HepG2 (cell line): ENCODE data around the gene HES1. TPM values are rescaled to one million over a fixed set of nuclear protein-coding genes. Genes with fewer than 3 reads are reported as not detected.

Experiments
- KDM3A ChIP-seq: IDR thresholded peaks from 2 replicates; pipeline ENCODE4 v1.6.1; 2018; ENCODE audit warnings: low read depth, missing compliant biosample characterization
- NFE2L1 ChIP-seq: sonication (generic); formaldehyde crosslinking; IDR thresholded peaks from 2 replicates; pipeline ENCODE4 v1.4.0; 2020; ENCODE audit warnings: missing genetic modification reagents, mild to moderate bottlenecking, borderline replicate concordance
- NR2F6 ChIP-seq, 2 experiments: IDR thresholded peaks; 2 replicates each; pipeline ENCODE4 v1.6.1; 2016; ENCODE audit warnings: antibody characterized with exemption in 1 of 2, mild to moderate bottlenecking in 1 of 2
- NRL ChIP-seq: sonication (generic); formaldehyde crosslinking; IDR thresholded peaks from 2 replicates; pipeline ENCODE4 v1.5.0; 2020; ENCODE audit warnings: missing genetic modification reagents, mild to moderate bottlenecking, moderate library complexity, borderline replicate concordance
- RAD21 ChIP-seq: fragments of 450-650 bp; formaldehyde crosslinking; IDR thresholded peaks from 2 replicates; pipeline ENCODE4 v1.5.0; 2020; ENCODE audit warnings: mild to moderate bottlenecking
- RBAK ChIP-seq: sonication (generic); formaldehyde crosslinking; IDR thresholded peaks from 2 replicates; pipeline ENCODE4 v1.5.1; 2020; ENCODE audit warnings: mild to moderate bottlenecking, missing genetic modification reagents
- SALL1 ChIP-seq: sonication (generic); formaldehyde crosslinking; IDR thresholded peaks from 2 replicates; pipeline ENCODE4 v1.8.0; 2022; ENCODE audit warnings: mild to moderate bottlenecking, missing genetic modification reagents
- SOX5 ChIP-seq: IDR thresholded peaks from 2 replicates; pipeline ENCODE4 v1.6.1; 2016; ENCODE audit warnings: borderline replicate concordance
- SRSF4 ChIP-seq: fragments of 200-400 bp; formaldehyde crosslinking; IDR thresholded peaks from one replicate; pipeline ENCODE4 v1.6.1; 2018; ENCODE audit warnings: mild to moderate bottlenecking, low read depth, low read length, moderate library complexity; ENCODE audit not compliant: poor library complexity, severe bottlenecking
- TCF7 ChIP-seq: sonication (generic); IDR thresholded peaks from 2 replicates; pipeline ENCODE4 v1.6.1; 2016; ENCODE audit warnings: antibody characterized with exemption, low read depth
- USF2 ChIP-seq, 2 experiments: sonication (generic) in 1 of 2; formaldehyde crosslinking in 1 of 2; IDR thresholded peaks; 2 replicates each; pipeline versions ENCODE4 v1.5.1 to v1.6.1; 2011 to 2020; ENCODE audit warnings: borderline replicate concordance in 1 of 2, low read depth in 1 of 2, low read length in 1 of 2, mild to moderate bottlenecking in 1 of 2, missing genetic modification reagents in 1 of 2, moderate library complexity in 1 of 2
- ZBTB7A ChIP-seq: sonication (generic); formaldehyde crosslinking; IDR thresholded peaks from 2 replicates; pipeline ENCODE4 v1.8.0; 2022; ENCODE audit warnings: mild to moderate bottlenecking, missing genetic modification reagents
- ZFP62 ChIP-seq: sonication (generic); formaldehyde crosslinking; IDR thresholded peaks from 2 replicates; pipeline ENCODE4 v1.4.0; 2020; ENCODE audit warnings: missing genetic modification reagents
- ZKSCAN8 ChIP-seq: IDR thresholded peaks from 2 replicates; pipeline ENCODE4 v1.6.1; 2016; ENCODE audit warnings: borderline replicate concordance, missing genetic modification reagents, missing compliant biosample characterization
- ZNF264 ChIP-seq: sonication (generic); formaldehyde crosslinking; IDR thresholded peaks from 2 replicates; pipeline ENCODE4 v1.4.0; 2020; ENCODE audit warnings: missing genetic modification reagents
- ZNF546 ChIP-seq: sonication (generic); formaldehyde crosslinking; conservative IDR thresholded peaks from 2 replicates; pipeline ENCODE4 v1.8.1; 2023; ENCODE audit warnings: mild to moderate bottlenecking, missing genetic modification reagents
- ZNF672 ChIP-seq: sonication (generic); formaldehyde crosslinking; IDR thresholded peaks from 2 replicates; pipeline ENCODE4 v1.8.1; 2022; ENCODE audit warnings: missing genetic modification reagents
- polyA plus RNA-seq, 8 experiments: library from polyadenylated mRNA; depleted of rRNA in 3 of 8; stranded (reverse) in 7 of 8; unstranded in 1 of 8; fragments of >200 nt; fragmentation: Illumina TruSeq in 4 of 8; extraction: Trizol in 4 of 8; gene quantifications; 2 replicates each; pipeline versions ENCODE4 v1.2.1 to v1.2.3, GENCODE V29; 2011 to 2016; ENCODE audit warnings: low read depth in 4 of 8, missing spikeins in 1 of 8, mixed read lengths in 1 of 8; ENCODE audit not compliant: insufficient read depth in 1 of 8
- total RNA-seq, 5 experiments: library from RNA; depleted of rRNA; stranded (reverse); fragments of >200 nt; fragmentation: Illumina TruSeq; extraction: Trizol; gene quantifications; 2 replicates each; pipeline ENCODE4 v1.2.3, GENCODE V29; 2016; ENCODE audit warnings: low read depth in 1 of 5
- TF ChIP-seq, protein P1 (sequence below), 2 experiments: sonication (generic) in 1 of 2; formaldehyde crosslinking in 1 of 2; IDR thresholded peaks; 2 replicates each; pipeline versions ENCODE4 v1.4.0 to v1.6.1; 2016 to 2020; ENCODE audit warnings: borderline replicate concordance in 1 of 2, low read depth in 1 of 2, mild to moderate bottlenecking in 1 of 2, missing genetic modification reagents in 1 of 2
- TF ChIP-seq, protein P2 (sequence below): sonication (generic); formaldehyde crosslinking; IDR thresholded peaks from 2 replicates; pipeline ENCODE4 v1.5.0; 2020; ENCODE audit warnings: missing genetic modification reagents, mild to moderate bottlenecking, borderline replicate concordance

Gene HES1
- total and polyA plus RNA-seq, 2 of the 13 experiments (the other 11 are each of a cell fraction or from before 2014, with no cell fraction given), result 15.4 to 19.8 TPM

DNA sequence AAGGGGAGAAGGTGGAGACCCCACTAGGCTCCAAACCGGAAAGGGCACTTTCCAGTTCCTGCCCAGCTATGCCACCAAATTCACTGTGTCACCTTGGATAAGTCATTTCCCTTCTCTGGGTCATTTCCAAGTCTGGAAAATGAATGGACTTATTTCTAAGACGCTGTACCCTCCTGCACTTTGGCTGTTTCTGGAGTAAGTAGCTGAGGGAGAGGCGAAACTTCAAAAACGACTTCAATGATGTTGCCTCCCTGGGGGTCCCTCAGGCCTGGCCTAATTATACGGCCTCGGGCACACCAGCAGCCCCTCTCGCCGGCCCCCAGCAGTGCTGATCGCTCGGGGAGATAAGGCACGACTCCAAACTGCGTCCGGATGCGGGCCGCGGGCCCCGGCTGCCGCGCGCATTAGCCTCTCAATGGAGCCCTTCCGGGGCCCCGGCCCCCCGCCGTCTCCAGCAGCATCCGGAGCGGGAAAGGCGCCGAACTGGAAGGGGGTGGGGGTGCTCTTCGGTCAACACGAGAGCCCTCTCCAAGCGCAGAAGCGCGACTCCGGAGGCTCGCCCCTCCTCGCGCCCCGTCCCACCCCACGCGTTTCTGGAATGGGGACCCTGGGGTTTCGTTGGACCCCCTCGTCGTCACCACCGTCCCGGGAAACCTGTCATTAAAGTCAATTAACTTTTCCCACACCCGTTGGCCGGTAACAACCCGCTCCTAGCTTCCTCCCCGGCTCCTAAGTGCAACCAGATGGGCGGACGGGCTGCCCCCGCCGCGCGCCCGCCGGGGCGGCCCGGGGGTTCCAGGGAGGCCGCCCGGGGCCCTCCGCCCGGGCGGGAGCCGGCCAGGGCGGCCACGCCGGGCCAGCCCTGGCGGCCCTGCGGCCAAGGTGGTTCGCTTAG is 4.8 kb downstream of the HES1 start (continued):
- TF ChIP-seq, protein P1, sequence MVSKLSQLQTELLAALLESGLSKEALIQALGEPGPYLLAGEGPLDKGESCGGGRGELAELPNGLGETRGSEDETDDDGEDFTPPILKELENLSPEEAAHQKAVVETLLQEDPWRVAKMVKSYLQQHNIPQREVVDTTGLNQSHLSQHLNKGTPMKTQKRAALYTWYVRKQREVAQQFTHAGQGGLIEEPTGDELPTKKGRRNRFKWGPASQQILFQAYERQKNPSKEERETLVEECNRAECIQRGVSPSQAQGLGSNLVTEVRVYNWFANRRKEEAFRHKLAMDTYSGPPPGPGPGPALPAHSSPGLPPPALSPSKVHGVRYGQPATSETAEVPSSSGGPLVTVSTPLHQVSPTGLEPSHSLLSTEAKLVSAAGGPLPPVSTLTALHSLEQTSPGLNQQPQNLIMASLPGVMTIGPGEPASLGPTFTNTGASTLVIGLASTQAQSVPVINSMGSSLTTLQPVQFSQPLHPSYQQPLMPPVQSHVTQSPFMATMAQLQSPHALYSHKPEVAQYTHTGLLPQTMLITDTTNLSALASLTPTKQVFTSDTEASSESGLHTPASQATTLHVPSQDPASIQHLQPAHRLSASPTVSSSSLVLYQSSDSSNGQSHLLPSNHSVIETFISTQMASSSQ (IDR thresholded peaks at IDR 0.05; ENCODE audit: low read depth), result no peak
- TF ChIP-seq, protein P1 (CRISPR knock-in tag; IDR thresholded peaks at IDR 0.05; ENCODE audit: borderline replicate concordance), result no peak
- TF ChIP-seq ZFP62 (CRISPR knock-in tag) (no peak), SOX5 (CRISPR knock-in tag) (no peak), ZKSCAN8 (CRISPR knock-in tag) (no peak), ZNF672 (CRISPR knock-in tag) (no peak), RAD21 (CRISPR knock-in tag) (no peak), USF2 (IDR thresholded peaks at IDR 0.05; ENCODE audit: low read depth, low read length) (no peak), USF2 (CRISPR knock-in tag; IDR thresholded peaks at IDR 0.05; ENCODE audit: borderline replicate concordance) (no peak), NRL (CRISPR knock-in tag) (0 out of 2 replicates have a peak, but pooled peaks have one; percentile 44), TCF7 (no peak), NFE2L1 (CRISPR knock-in tag) (no peak), SRSF4 (no peak), ZNF264 (CRISPR knock-in tag) (no peak), ZBTB7A (CRISPR knock-in tag) (no peak), KDM3A (CRISPR knock-in tag) (no peak), SALL1 (CRISPR knock-in tag) (peak; percentile 19; the same call in 1 of the 2 replicates), NR2F6 (IDR thresholded peaks at IDR 0.05) (no peak), NR2F6 (CRISPR knock-in tag; IDR thresholded peaks at IDR 0.05) (0 out of 2 replicates have a peak, but pooled peaks have one; percentile 15), RBAK (CRISPR knock-in tag) (no peak), ZNF546 (CRISPR knock-in tag) (no peak; the same call in 1 of the 2 replicates)
- TF ChIP-seq, protein P2, sequence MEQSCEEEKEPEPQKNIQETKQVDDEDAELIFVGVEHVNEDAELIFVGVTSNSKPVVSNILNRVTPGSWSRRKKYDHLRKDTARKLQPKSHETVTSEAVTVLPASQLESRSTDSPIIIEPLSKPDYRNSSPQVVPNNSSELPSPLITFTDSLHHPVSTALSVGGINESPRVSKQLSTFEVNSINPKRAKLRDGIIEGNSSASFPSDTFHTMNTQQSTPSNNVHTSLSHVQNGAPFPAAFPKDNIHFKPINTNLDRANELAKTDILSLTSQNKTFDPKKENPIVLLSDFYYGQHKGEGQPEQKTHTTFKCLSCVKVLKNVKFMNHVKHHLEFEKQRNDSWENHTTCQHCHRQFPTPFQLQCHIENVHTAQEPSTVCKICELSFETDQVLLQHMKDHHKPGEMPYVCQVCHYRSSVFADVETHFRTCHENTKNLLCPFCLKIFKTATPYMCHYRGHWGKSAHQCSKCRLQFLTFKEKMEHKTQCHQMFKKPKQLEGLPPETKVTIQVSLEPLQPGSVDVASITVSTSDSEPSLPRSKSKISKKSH (CRISPR knock-in tag), result peak; percentile 44; the same call in 1 of the 2 replicates
